OCI-LY1 (cell line): ENCODE data around the gene ATG9A.

Experiments used
- CTCF ChIP-seq: fragments of 200-600 bp; sonication (generic), shearing (Covaris generic); IDR thresholded peaks from 2 replicates; pipeline ENCODE4 v1.5.1; 2017; ENCODE audit warnings: mild to moderate bottlenecking, antibody characterized with exemption, low read length, moderate library complexity, mixed read lengths
- EZH2 ChIP-seq: fragments of 200-600 bp; sonication (generic), shearing (Covaris generic); IDR thresholded peaks from 2 replicates; pipeline ENCODE4 v1.8.0; 2017; ENCODE audit warnings: borderline replicate concordance, mixed run types, mild to moderate bottlenecking, antibody characterized with exemption, low read length, moderate library complexity, mixed read lengths

DNA sequence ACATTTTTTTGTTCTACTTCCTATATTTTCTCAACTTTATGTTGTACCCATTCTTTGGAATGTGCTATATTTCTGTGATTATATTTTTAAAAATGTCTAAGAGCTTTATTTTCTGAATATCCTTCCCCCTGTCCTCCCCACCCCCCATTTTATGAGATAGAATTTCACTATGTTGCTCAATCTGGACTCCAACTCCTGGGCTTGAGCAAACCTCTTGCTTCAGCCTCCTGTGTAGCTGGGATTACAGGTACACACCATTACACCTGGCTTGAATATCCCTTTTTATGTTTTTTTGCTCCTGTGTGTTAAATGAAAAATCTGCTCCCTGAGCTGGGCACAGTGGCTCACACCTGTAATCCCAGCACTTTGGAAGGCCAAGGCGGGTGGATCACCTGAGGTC is 32.0 kb downstream of the ATG9A start:
- TF ChIP-seq CTCF = no peak
- TF ChIP-seq EZH2 = no peak
